Psoas muscle (tissue), 8 donors: ENCODE results near the gene FAM20A. TPM values are rescaled to one million over a fixed set of nuclear protein-coding genes. Genes with fewer than 3 reads are reported as not detected.

Experiments
- ATAC-seq, 4 donors: fragments of 200-7000 bp; cut with Tn5 transposase; one replicate each; pipeline ENCODE4 v1.9.1; 2020; ENCODE audit warnings: moderate library complexity in 3 of 4, mild to moderate bottlenecking in 2 of 4
- DNase-seq, 2 donors: peaks; one replicate each; pipeline ENCODE4 v3.0.0-alpha.2; 2020
- H3K27ac ChIP-seq: fragments of 200-600 bp; one replicate; pipeline ENCODE4 v1.8.0; 2022
- H3K27me3 ChIP-seq, 3 donors: fragments of 200-600 bp in 1 of 3; one replicate each; pipeline versions ENCODE4 v1.6.1 to v1.8.0; 2013 to 2022; ENCODE audit warnings: low read length in 2 of 3, mild to moderate bottlenecking in 2 of 3, moderate library complexity in 1 of 3; ENCODE audit not compliant: insufficient read depth in 3 of 3
- H3K36me3 ChIP-seq, 2 donors: fragments of 200-600 bp in 1 of 2; one replicate each; pipeline versions ENCODE4 v1.6.1 to v1.8.0; 2013 to 2022; ENCODE audit warnings: low read depth in 1 of 2, mild to moderate bottlenecking in 1 of 2, moderate library complexity in 1 of 2; ENCODE audit not compliant: insufficient read depth in 1 of 2
- H3K4me1 ChIP-seq: fragments of 200-600 bp; one replicate; pipeline ENCODE4 v1.8.0; 2022
- H3K4me3 ChIP-seq: fragments of 200-600 bp; one replicate; pipeline ENCODE4 v1.8.0; 2022; ENCODE audit warnings: mild to moderate bottlenecking
- H3K9me3 ChIP-seq: fragments of 200-600 bp; one replicate; pipeline ENCODE4 v1.8.0; 2022
- WGBS, 3 donors: extraction: QIAGEN DNeasy Blood & Tissue Kit; methylation state at CpG; one replicate each; pipeline versions ENCODE4 v1.1.6 to v1.1.7; 2013; 5-methylcytosine and 5-hydroxymethylcytosine counted together
- intact Hi-C, 2 donors: fragments of 100-400 bp; cut with DNase I; formaldehyde crosslinking; loops; one replicate each; pipeline versions ENCODE4 v1.11.0 to v1.14.2; 2022
- polyA plus RNA-seq, 3 donors: library from polyadenylated mRNA; stranded (reverse); fragments of 200-250 nt; gene quantifications; one replicate each; pipeline ENCODE4 v1.2.3, GENCODE V29; 2013
- total RNA-seq, 4 donors: library from RNA; stranded (reverse); fragmentation: NEBNext Ultra II Directional in 2 of 4; extraction: Animal tissue kit (Norgen Biotek cat#: 25700) in 2 of 4; gene quantifications; one replicate each; pipeline versions ENCODE4 v1.2.1 to v1.2.4, GENCODE V29; 2021 to 2023
- TF ChIP-seq, protein P1 (sequence below): fragments of 200-600 bp; IDR thresholded peaks from one replicate; pipeline ENCODE4 v1.8.0; 2022; ENCODE audit warnings: antibody characterized with exemption
- donor health status: healthy with polysubstance abuse.
- donor health status: DM: no; HTN: no; CAD: no; lungs with moderate emphysema.
- donor health status: Bipolar disorder and iron deficiency.
- donor health status: healthy.
- donor health status: DM: yes; HTN: yes; CAD: no.
- donor health status: DM: no; HTN: no; CAD: no.
- donor health status: DM: no; HTN: no; CAD: no.
- donor health status: DM: yes; HTN: yes; CAD: no.

The FAM20A gene
- total and polyA plus RNA-seq, 7 donors: 0.83 to 7.1 (median 1.8) TPM

DNA sequence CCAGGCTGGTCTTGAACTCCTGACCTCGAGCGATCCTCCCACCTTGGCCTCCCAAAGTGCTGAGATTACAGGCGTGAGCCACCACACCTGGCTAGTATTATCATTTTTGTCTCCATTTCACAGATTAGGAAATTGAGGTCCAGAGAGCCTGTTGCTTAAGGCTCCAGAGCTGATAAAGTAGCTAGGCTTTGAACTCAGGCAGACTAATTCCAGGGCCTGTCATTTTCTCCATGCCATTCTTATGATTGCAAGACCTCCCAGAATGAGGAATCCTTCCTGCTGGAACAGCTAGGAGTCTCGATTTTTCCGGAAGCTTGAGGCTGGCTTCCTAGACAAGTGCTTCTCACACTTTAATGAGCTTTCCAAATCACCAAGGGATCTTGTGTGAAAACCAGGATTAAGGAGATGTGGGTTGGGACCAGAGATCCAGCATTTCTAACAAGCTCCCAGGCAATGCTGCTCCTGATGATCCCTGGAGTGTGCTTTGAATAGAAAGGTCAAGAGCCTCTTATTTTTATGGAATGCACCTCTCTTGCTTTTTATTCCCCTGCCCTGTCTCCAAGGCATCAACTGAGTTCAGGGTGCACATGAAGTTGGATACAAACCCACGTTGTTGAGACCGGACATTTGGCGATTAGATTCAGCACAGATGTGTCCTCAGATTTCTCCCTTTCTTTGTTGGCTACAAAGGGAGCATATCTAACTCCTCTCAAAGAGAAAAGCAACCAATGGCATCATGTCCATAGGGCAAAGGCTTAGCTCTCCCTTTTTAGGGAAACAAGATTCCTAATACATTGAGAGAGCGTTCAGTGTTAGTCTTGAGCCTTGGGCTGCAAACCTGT lies 40.3 kb upstream of the FAM20A start:
- peak in 1 of 4 donors; percentile 33 for ATAC-seq
- TF ChIP-seq, protein P1, sequence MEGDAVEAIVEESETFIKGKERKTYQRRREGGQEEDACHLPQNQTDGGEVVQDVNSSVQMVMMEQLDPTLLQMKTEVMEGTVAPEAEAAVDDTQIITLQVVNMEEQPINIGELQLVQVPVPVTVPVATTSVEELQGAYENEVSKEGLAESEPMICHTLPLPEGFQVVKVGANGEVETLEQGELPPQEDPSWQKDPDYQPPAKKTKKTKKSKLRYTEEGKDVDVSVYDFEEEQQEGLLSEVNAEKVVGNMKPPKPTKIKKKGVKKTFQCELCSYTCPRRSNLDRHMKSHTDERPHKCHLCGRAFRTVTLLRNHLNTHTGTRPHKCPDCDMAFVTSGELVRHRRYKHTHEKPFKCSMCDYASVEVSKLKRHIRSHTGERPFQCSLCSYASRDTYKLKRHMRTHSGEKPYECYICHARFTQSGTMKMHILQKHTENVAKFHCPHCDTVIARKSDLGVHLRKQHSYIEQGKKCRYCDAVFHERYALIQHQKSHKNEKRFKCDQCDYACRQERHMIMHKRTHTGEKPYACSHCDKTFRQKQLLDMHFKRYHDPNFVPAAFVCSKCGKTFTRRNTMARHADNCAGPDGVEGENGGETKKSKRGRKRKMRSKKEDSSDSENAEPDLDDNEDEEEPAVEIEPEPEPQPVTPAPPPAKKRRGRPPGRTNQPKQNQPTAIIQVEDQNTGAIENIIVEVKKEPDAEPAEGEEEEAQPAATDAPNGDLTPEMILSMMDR: no peak
- DNase-seq: no peak
- no peaks in the 10 kb centered on the region for H3K4me1 ChIP-seq
- no peaks in the 10 kb centered on the region for H3K36me3 ChIP-seq
- H3K27me3 ChIP-seq: peaks cover 0 to 4% (median 0%) of the 10 kb centered on the region in 3 donors
- H3K9me3 ChIP-seq: no peaks in the 10 kb centered on the region
- H3K27ac ChIP-seq: no peak overlapping the region
- no peak overlapping the region for H3K4me3 ChIP-seq
- intact Hi-C loops: no loop called here
- WGBS, 3 donors: 41 to 54% (median 45%) methylated on average over 9 of the region's 9 CpGs

DNA sequence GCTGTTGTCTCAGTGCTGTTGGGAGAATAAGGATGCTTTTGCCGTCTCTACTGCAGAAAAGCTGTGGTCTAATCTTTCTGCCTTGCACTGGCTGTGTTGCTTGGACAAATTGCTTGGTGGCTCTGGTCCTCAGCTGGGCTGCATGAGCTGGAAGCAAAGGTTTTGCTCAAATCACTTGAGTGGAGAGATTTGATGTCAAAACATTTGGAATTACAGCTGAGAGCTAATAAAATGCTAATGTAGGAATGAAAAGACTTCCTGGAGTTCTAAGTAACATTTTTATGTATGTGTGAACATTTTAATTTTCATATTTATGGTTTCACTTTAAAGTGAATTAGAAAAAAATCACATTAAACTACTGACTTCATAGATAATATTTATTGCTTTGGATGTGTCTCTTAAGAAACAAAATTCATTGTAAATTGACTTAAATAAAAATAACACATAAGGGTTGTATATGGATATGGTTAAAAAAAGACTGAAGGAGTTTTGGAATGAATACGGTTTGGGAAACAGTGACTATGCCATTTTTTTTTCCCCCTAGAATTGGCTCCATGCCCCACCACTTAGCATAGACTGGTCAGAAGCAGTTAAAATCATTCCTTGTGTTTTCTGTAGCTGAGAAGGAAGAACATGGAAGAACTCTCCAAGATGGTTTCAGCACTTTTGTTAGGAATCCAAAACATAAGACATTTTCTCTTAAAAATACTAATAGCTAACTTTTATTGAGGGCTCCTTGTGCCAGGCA lies 39.2 kb upstream of the FAM20A start:
- ATAC-seq (no peak), DNase-seq (no peak)
- 23 to 34% (median 24%) methylated on average over 2 of the region's 2 CpGs for WGBS, 3 donors
- TF ChIP-seq, protein P1: no peak
- no peaks in the 10 kb centered on the region for H3K4me1 ChIP-seq
- H3K4me3 ChIP-seq: no peak overlapping the region
- intact Hi-C loops: no loop called here
- H3K9me3 ChIP-seq: no peaks in the 10 kb centered on the region
- H3K27ac ChIP-seq: no peak overlapping the region
- peaks cover 0 to 4% (median 0%) of the 10 kb centered on the region in 3 donors for H3K27me3 ChIP-seq
- H3K36me3 ChIP-seq: no peaks in the 10 kb centered on the region

DNA sequence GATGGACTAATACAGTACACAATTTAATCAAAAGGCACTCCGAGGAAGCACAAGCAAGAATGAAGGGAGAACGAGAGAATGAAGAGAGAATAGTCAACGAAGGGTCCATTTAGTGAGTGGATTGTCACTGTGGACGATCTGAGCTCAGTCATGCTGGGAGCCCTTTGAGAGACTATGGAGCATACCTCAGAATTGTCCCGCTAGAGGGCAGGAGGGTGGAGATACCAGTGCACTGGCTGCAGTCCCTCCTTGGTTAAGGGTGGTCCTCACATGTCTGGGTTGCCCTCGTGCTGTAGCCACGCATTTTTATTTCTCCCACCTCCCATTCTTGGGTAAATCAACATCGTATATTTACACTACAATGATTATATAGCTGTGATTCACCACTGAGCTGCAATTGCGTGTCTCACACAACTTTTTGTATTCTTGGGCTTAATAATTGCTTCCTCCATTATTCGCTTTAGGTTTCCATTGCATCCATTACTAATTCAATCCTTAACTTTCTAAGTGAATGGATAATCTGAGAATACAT lies 33.2 kb upstream of the FAM20A start:
- intact Hi-C loops: no loop called here
- DNase-seq (no peak), ATAC-seq (no peak)
- TF ChIP-seq, protein P1: no peak
- Histone ChIP-seq H3K4me3 (no peak overlapping the region), H3K27me3 (peaks cover 0 to 4% (median 0%) of the 10 kb centered on the region in 3 donors), H3K4me1 (no peaks in the 10 kb centered on the region), H3K9me3 (no peaks in the 10 kb centered on the region), H3K27ac (no peak overlapping the region), H3K36me3 (no peaks in the 10 kb centered on the region)
- WGBS, 3 donors: 77 to 86% (median 82%) methylated on average over 10 of the region's 10 CpGs

DNA sequence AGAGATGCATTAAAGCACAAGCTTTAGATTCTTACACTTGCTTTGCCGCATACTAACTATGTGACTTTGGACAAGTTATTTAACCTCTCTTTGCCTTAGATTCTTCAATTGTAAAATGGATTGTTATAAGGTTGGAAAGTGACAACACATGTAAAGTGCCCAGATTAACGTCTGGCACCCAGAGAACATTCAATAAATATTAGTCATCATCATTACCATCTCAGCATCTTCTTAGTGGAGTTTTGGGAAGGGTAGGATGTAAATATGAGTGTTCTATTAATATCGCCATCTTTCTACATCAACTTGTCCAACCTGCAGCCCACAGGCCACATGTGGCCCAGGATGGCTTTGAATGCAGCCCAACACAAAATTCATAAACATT lies 27.4 kb upstream of the FAM20A start:
- TF ChIP-seq, protein P1: no peak
- ATAC-seq (no peak), DNase-seq (no peak)
- no peaks in the 10 kb centered on the region for H3K4me1 ChIP-seq
- no peaks in the 10 kb centered on the region for H3K36me3 ChIP-seq
- 82 to 88% (median 85%) methylated on average over 3 of the region's 3 CpGs for WGBS, 3 donors
- no peaks in the 10 kb centered on the region for H3K27me3 ChIP-seq
- no peaks in the 10 kb centered on the region for H3K9me3 ChIP-seq
- no peak overlapping the region for H3K27ac ChIP-seq
- no peak overlapping the region for H3K4me3 ChIP-seq
- intact Hi-C loops: no loop called here
